Skeletal muscle tissue (tissue), 2 donors: ENCODE data around the gene STMN1. TPM values are rescaled to one million over a fixed set of nuclear protein-coding genes. Genes with fewer than 3 reads are reported as not detected.

Experiments
- small RNA-seq: library from RNA; depleted of rRNA; stranded (forward); fragments of <200 nt; gene quantifications from one replicate; pipeline ENCODE3, GENCODE V24; 2014
- total RNA-seq: library from RNA; depleted of rRNA; stranded (reverse); fragments of >200 nt; gene quantifications from one replicate; pipeline ENCODE4 v1.2.3, GENCODE V29; 2014

STMN1 gene
- total RNA-seq, 1 donor from 2014 or later: 90.3 TPM

Small RNA genes lying within 50 kb of the gene (small RNA-seq; reads per million reads assigned to genes)
- gene AL033528.1 (not detected), gene RF00019 (not detected), gene SNRPFP2 (not detected)

Other genes starting within 250 kb of the STMN1 start
- gene SELENON, start 106.2 kb downstream of the STMN1 start, total RNA-seq: 9.9 TPM
- 35.0 TPM for gene MTFR1L, start 86.5 kb downstream of the STMN1 start, total RNA-seq
- 1.6 TPM for gene AUNIP, start 47.0 kb downstream of the STMN1 start, total RNA-seq
- 7.3 TPM for gene PAQR7, start 30.7 kb downstream of the STMN1 start, total RNA-seq
- 33.9 TPM for gene PAFAH2, start 91.6 kb upstream of the STMN1 start, total RNA-seq
- 0.52 TPM for gene EXTL1, start 115.4 kb upstream of the STMN1 start, total RNA-seq
- under 0.01 TPM for gene SLC30A2, start 139.7 kb upstream of the STMN1 start, total RNA-seq
- 30.3 TPM for gene TRIM63, start 161.2 kb upstream of the STMN1 start, total RNA-seq
- gene PDIK1L, start 205.4 kb upstream of the STMN1 start, total RNA-seq: 7.8 TPM